HG03432 (cell line): Measurements from ENCODE around the gene FBLN2.

ENCODE experiments used
- ATAC-seq: cut with Tn5 transposase; IDR thresholded peaks from one replicate; pipeline ENCODE4 v1.9.1; 2021; ENCODE audit warnings: mild to moderate bottlenecking, moderate library complexity; ENCODE audit not compliant: unreplicated experiment

FBLN2 gene

GRCh38 chr3:13577181-13578121 is 28.5 kb downstream of the FBLN2 start:
- ATAC-seq, result no peak

- ATAC-seq, result no peak
Observed at GRCh38 chr3:13578251-13578650, 29.3 kb downstream of the FBLN2 start.

- no peak for ATAC-seq
Observed at GRCh38 chr3:13579063-13579462, 30.1 kb downstream of the FBLN2 start.

GRCh38 chr3:13580256-13581023 is 31.5 kb downstream of the FBLN2 start:
- ATAC-seq, result no peak

DNA sequence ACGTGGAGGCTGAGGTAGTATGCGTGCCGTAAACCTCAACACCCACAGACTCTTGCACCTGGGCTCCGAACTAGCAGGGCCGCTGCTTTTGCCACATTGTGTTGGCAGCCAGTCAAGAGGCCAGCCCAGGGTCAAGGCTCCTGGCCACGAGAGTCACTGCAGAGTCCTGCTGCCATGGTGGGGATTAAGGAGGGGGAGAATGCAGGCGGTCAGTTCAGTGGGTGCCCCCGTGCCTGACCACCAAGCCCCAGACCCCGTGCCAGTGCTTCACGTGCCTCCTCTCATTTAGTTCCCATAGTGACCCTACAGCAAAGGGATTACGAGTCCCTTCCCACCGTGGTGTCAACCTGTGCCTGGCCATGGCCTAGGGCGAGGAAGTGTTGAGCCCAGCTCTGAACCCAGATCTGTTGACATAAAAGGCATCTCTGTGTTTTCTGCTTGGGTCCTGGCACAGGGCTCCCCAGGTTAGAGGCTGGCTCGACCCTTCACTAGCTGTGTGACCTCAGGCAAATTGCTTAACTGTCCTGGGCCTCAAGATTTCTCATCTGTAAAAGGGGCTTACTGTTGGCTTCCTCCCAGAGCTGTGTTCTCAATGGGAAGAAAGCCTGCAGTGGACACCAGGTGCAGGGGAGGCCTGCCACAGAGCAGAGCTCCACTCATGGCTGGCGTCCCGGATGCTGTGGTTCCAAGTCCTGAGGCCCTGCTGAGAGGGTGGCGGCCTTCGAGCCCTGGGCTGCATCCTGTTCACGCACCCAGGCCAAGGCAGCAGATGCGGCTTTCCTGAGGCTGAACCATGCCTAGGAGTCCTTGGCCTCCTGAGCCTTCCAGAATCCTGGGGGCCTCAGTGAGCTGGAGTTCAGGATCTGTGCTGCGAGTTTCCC is 32.8 kb downstream of the FBLN2 start:
- no peak for ATAC-seq

DNA sequence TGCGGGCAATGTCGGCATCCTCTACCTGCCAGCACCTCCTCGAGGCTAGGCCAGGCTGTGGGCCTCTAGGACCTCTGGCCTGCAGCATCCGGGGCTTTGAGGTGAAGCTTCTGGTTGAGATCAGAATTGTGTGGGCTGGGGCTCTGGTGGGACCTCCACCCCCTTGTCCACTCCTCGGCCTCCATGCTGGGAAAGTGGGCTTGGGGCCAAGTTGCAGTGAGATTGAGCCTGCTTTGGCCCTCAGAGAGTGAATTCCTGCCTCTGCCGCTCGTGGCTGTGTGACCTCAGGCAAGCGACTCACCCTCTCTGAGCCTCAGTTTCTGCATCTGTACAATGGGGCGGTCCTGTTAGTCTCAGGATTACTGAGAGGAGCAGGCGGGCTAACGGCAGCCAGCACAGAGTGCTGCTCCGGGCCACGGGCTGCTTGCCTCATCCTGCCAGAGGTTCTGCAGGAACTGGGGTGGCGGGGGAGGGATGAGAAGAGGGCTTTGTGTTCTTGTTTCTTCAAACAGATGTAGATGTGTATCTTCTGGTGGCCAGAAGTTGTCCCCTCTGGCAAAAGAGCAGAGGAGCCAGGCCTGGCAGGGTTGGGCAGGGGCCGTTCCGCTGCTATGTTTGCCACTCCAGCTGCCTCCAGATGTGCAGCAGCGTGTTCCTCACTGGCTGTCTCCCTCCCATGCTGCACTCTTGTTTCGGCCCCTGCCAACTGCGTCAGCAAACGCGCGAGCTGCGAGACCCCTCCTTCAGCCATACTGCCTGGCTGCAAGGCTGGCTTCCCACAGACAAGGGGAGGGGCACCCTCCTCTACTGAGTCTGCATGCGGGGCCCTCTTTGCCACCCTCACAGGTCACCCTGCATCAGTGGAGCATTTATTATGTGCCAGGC is 33.7 kb downstream of the FBLN2 start:
- ATAC-seq, result no peak

GRCh38 chr3:13583251-13584180 is 34.6 kb downstream of the FBLN2 start:
- ATAC-seq, result no peak

- ATAC-seq, result no peak
Observed at GRCh38 chr3:13584427-13584891, 35.5 kb downstream of the FBLN2 start.

DNA sequence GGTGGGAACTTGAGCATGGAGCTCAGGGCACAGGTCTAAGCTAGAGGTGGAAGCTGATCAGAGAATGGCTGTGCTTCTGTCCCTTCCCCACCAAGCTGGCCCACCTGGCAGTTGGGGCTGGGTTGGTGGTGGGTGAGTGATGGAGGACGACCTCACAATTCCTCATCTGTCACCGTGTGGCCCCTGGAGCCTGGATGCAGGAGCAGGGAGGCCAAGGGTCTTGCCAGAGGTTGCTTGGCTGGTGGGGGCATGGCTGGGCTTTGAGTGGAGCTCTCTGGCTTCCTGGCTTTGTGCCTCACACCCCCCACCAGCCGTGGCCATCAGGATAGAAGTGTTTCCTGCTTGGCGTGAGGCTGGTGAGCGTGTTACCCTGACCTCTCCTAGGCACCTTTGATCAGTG is 36.0 kb downstream of the FBLN2 start:
- no peak for ATAC-seq

DNA sequence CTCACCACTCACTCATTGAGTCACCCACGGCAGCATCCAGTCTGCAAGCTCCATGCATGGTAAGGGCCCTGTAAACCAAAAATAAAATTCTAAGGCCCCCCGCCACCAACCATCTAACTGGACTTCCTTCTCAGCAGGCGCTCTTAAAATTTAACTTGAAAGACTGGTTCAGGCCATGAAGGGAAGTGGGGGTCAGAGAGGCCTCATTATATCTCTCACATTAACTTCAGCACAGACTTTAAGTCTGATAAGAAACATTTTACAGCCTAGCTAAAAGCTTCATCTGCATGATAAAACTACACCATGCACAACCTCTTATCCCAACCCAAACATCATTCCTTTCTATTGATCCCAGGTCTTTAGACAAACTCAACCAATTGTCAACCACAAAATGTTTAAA is 38.5 kb downstream of the FBLN2 start:
- ATAC-seq, result no peak

DNA sequence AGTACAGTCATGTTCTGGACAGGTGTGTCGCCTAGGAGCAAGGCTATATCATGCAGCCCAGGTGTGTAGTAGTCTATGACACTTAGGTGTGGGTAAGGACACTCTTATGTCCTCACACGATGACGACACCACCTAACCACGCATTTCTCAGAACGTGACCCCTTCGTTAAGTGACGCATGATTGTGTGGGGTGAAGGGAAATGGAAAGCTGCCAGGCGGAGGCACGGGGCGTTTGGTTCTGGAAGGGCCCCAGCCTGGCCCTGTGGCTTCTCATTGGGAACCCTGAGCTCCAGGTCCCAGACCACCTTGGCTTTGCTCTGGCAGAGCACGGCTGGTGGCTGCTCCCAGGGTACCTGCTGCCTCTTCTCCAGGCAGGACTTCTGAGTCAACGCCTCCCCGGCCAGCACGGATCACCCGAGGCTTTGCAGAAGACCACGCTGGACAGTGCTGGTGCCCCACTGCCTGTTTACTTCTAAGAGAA is 39.3 kb downstream of the FBLN2 start:
- no peak for ATAC-seq

GRCh38 chr3:13588993-13589392 is 40.1 kb downstream of the FBLN2 start:
- ATAC-seq, result no peak

- no peak for ATAC-seq
Observed at GRCh38 chr3:13590841-13591520, 42.1 kb downstream of the FBLN2 start.

- no peak for ATAC-seq
Observed at GRCh38 chr3:13593615-13594014, 44.7 kb downstream of the FBLN2 start.

DNA sequence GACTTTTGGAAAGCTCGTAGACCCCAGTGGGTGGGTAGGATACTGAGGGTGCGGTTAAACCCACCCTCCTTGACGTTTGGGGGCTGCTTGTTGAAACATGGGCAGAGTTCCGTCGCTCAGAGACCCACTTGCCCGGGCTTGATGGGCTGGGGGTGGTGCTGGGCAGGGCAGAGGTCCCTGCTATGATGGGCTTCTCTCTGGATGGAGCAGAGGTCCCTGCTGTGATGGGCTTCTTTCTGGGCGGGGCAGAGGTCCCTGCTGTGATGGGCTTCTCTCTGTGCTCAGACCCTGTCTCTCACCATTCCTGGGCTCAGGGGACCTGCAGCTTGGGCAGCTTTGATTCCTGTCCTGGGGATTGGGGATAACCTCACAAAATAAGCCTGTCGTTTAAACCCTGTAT is 45.2 kb downstream of the FBLN2 start:
- no peak for ATAC-seq

- ATAC-seq, result no peak
Observed at GRCh38 chr3:13594991-13595421, 46.1 kb downstream of the FBLN2 start.

- no peak for ATAC-seq
Observed at GRCh38 chr3:13595485-13595884, 46.6 kb downstream of the FBLN2 start.
